Epithelial cell of prostate (primary cell): ENCODE results near the gene CDK5.
A peak's percentile ranks its signal among the peaks of the same experiment; 100 is the strongest.
"Not testable (repeated sequence)": the region's sequence is repeated elsewhere in the genome, so short reads cannot be mapped to it uniquely, and the experiment has no call there.

Experiments used
- DNase-seq: peaks from one replicate; pipeline ENCODE4 v3.0.0-alpha.2; 2011; ENCODE audit warnings: low read depth, low spot score
- H3K27ac ChIP-seq: fragments of 450-650 bp; 2 replicates; pipeline ENCODE4 v1.5.1; 2017; ENCODE audit warnings: mild to moderate bottlenecking

The CDK5 gene

GRCh38 chr7:151038951-151039849, 18.5 kb downstream of the CDK5 start:
- peak overlapping the region; percentile 6 for H3K27ac ChIP-seq

GRCh38 chr7:151035902-151036301, 21.8 kb downstream of the CDK5 start:
- no peak overlapping the region for H3K27ac ChIP-seq

More at GRCh38 chr7:151038951-151039849, 18.5 kb downstream of the CDK5 start:
- DNase-seq: no peak

GRCh38 chr7:151035026-151035717, 22.5 kb downstream of the CDK5 start:
- no peak overlapping the region for H3K27ac ChIP-seq
- DNase-seq: no peak

More at GRCh38 chr7:151035902-151036301, 21.8 kb downstream of the CDK5 start:
- DNase-seq: no peak

- DNase-seq: no peak
- H3K27ac ChIP-seq: no peak overlapping the region
Observed at GRCh38 chr7:151034312-151035025, 23.2 kb downstream of the CDK5 start.

- no peak for DNase-seq
- H3K27ac ChIP-seq: no peak overlapping the region
Observed at GRCh38 chr7:151033864-151034249, 23.8 kb downstream of the CDK5 start.

- no peak overlapping the region for H3K27ac ChIP-seq
- DNase-seq: no peak
Observed at GRCh38 chr7:151032936-151033863, 24.5 kb downstream of the CDK5 start.

- no peak overlapping the region for H3K27ac ChIP-seq
- DNase-seq: no peak
Observed at GRCh38 chr7:151031011-151031410, 26.7 kb downstream of the CDK5 start.

- no peak for DNase-seq
- H3K27ac ChIP-seq: peak overlapping the region; percentile 75
Observed at GRCh38 chr7:151028948-151029501, 28.7 kb downstream of the CDK5 start.

- DNase-seq: peak; percentile 95
- peak within 1 kb of the TSS; percentile 75 for H3K27ac ChIP-seq
Observed at GRCh38 chr7:151028131-151028947, 29.4 kb downstream of the CDK5 start, which contains the start of gene ABCB8. Gene ABCB8 (plus strand): TSS chr7:151028450. CDS start chr7:151028516, 66 bp downstream.

- DNase-seq: not testable (repeated sequence)
Observed at GRCh38 chr7:151027728-151028130, 30.0 kb downstream of the CDK5 start.

GRCh38 chr7:151026771-151027727, 30.6 kb downstream of the CDK5 start:
- not testable (repeated sequence) for DNase-seq
- H3K27ac ChIP-seq: peak overlapping the region; percentile 75

More at GRCh38 chr7:151027728-151028130, 30.0 kb downstream of the CDK5 start:
- peak overlapping the region; percentile 75 for H3K27ac ChIP-seq

- H3K27ac ChIP-seq: peak overlapping the region; percentile 75
- peak; percentile 69 for DNase-seq
Observed at GRCh38 chr7:151025924-151026671, 31.6 kb downstream of the CDK5 start.

GRCh38 chr7:151024435-151025056, 33.2 kb downstream of the CDK5 start, which contains the start of gene ATG9B:
Gene ATG9B (minus strand): TSS chr7:151024494. CDS start chr7:151024423, 71 bp downstream.
- H3K27ac ChIP-seq: peak within 1 kb of the TSS; percentile 75
- no peak for DNase-seq

GRCh38 chr7:151023232-151023631, 34.5 kb downstream of the CDK5 start:
- no peak for DNase-seq
- no peak overlapping the region for H3K27ac ChIP-seq

- no peak for DNase-seq
- no peak overlapping the region for H3K27ac ChIP-seq
Observed at GRCh38 chr7:151020231-151020630, 37.5 kb downstream of the CDK5 start.

GRCh38 chr7:151019130-151019447, 38.6 kb downstream of the CDK5 start:
- H3K27ac ChIP-seq: no peak overlapping the region
- no peak for DNase-seq
